GM19351 (cell line): ENCODE results near the gene TRIM8.
"Not testable (repeated sequence)": the region's sequence is repeated elsewhere in the genome, so short reads cannot be mapped to it uniquely, and the experiment has no call there.

Experiments
- ATAC-seq: cut with Tn5 transposase; IDR thresholded peaks from one replicate; pipeline ENCODE4 v1.9.1; 2021; ENCODE audit warnings: mild to moderate bottlenecking, moderate library complexity; ENCODE audit not compliant: unreplicated experiment

Gene TRIM8

DNA sequence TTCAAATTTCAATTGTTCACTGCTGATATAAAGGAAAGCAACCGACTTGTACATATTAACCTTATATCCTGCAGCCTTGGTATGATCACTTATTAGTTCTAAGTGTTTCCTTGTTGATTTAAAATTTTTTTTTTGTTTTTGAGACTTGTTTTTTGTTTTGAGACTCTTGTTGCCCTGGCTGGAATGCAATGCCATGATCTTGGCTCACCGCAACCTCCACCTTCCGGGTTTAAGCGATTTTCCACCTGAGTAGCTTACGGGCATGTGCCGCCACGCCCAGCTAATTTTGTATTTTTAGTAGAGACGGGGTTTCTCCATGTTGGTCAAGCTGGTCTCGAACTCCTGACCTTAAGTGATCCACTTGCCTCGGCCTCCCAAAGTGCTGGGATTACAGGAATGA is 51.1 kb downstream of the TRIM8 start:
- ATAC-seq: not testable (repeated sequence)

DNA sequence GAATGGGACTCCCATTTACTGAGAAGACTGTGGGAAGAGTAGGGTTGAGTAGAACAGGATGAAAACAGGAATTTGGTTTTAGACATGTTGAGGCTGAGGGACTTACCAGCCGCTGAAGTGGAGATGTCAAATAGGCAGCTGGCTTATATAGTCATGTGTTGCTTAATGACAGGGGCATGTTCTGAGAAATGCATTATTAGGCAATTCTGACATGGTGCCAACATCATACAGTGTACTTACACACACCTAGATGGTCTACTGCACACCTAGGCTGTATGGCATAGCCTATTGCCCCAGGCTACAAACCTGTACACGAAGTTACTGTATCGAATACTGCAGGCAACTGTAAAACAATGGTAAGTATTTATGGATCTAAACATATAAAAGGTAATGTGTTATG is 52.5 kb downstream of the TRIM8 start:
- no peak for ATAC-seq

DNA sequence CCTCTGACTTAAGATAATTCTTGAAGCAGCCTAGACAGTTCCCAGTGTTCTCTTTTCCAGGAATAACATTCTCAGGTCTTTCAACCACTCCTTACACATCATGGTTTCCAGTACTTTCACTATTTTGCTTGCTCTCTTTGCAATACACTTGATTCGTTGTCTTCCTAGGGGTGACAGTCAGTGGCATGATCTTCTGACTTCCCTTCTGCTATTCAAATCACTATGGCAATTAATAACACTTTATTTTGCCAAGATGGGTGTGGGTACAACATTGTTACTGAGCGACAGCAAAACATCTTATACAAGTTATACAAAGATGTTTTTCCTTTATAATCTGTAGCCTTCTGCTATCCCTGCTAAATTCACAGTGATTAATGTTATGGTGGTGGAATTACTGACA is 54.6 kb downstream of the TRIM8 start:
- no peak for ATAC-seq

DNA sequence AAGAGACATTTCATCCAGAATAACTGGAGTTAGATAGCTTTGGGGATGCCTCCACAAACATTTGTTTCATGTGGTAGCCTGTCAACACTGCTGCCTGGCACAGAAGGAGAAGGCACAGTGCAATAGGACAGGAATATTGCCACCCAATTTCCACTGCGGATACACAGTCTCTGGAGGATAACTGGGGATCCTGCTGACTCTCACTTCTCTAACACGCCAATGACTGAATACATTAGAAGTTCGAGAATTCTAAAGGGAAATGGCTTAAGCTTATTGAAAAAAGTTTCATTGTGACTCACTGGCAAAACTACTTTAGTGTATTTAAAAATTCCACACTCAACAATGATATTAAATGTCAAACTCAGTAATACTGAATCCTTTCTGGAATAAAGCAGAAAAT is 57.0 kb downstream of the TRIM8 start:
- ATAC-seq: no peak

DNA sequence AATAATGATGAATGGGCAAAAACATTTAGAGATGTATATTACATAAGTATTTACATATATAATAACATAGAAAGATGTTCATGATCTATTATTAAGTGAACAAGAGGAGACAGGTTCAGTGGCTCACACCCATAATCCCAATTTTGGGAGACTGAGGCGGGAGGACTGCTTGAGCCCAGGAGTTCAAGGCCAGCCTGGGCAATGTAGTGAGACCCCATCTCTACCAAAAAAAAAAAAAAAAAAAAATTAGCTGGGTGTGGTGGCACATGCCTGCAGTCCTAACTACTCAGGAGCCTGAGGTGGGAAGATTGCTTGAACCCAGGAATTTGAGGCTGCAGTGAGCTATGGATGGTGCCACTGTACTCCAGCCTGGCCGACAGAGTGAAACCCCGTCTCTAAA is 57.5 kb downstream of the TRIM8 start:
- no peak for ATAC-seq

DNA sequence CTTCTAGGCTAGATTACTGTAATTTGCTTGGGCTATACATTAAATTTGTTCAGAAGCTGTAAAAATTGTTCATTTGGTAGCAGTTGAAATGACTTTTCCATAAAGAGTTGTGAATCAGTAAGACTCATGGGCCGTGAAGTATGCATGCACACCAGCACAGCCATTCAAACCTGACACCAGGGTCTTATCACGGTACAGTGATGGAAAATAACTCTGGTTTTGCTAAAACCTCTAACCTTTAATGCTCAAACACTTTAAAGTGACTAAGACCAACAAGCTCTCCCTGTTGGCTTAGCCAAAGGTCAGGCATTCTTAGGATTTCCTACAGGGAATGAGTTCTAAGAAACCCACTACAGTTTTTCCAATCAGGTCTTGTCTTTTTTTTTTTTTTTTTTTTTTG is 58.5 kb downstream of the TRIM8 start:
- ATAC-seq: no peak

DNA sequence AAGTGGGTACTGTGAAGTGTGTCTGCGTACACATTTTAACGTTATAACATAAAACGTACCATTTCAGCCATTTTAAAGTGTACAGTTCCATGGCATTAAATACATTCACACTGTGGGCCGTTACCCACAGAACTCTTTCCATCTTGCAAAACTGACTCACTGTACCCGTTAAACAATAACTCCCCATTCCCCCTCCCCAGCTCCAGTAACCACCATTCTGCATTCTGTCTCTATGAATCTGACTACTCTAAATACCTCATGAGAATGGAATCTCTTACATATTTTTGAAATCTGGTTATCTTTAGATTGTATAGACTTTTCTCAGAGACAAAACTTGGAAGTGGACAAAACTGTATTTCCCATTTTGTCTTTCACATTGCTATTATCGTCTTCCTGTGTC is 60.6 kb downstream of the TRIM8 start:
- ATAC-seq: no peak

DNA sequence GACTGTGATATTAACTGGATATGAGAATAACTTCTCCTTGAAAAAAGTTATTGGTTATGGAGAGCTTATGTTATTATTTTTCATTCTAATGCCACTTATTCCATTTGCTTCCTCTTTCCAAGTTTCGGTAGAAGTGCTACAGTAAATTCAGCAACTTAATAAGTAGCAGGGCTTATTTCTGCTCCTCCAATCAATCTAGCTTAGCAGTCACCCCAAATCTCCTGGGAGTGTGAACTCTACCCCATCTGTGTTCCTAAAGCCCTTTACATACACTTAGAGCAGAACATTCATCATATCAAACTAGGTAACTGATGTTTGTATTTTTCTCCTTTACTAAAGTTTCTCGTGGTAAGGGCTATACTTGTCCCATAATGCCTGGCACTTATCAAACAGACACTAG is 61.3 kb downstream of the TRIM8 start:
- ATAC-seq: no peak
